ENCODE results near the gene AGFG2.

GRCh38 chr7:100562195-100563099 lies 23.4 kb downstream of the AGFG2 start:
- TF ChIP-seq CTCF (IDR thresholded peaks at IDR 0.05) (no peak), POLR2A (IDR thresholded peaks at IDR 0.05) (no peak)

Data from prostate gland (tissue), 2 donors.